Left ventricle myocardium inferior (tissue), 1 donor: Measurements from ENCODE around the gene PLXNA2. TPM values are rescaled to one million over a fixed set of nuclear protein-coding genes. Genes with fewer than 3 reads are reported as not detected.

Experiments
- DNase-seq: peaks from one replicate; pipeline ENCODE4 v3.0.0-alpha.2; 2020
- H3K27ac ChIP-seq: fragments of 200-600 bp; replicated peaks from 2 replicates; pipeline ENCODE4 v1.8.0; 2021
- H3K27me3 ChIP-seq: fragments of 200-600 bp; 2 replicates; pipeline ENCODE4 v1.8.0; 2021; ENCODE audit warnings: low read depth
- H3K36me3 ChIP-seq: fragments of 200-600 bp; 2 replicates; pipeline ENCODE4 v1.8.0; 2021
- H3K4me1 ChIP-seq: fragments of 200-600 bp; 2 replicates; pipeline ENCODE4 v1.8.0; 2021
- H3K4me3 ChIP-seq: fragments of 200-600 bp; 2 replicates; pipeline ENCODE4 v1.8.0; 2021; ENCODE audit warnings: mild to moderate bottlenecking, moderate library complexity
- H3K9me3 ChIP-seq: fragments of 200-600 bp; replicated peaks from 2 replicates; pipeline ENCODE4 v1.8.0; 2021
- intact Hi-C: fragments of 100-400 bp; cut with micrococcal nuclease; formaldehyde crosslinking; loops from one replicate; pipeline ENCODE4 v1.11.0; 2022
- total RNA-seq: library from RNA; stranded (reverse); fragmentation: NEBNext Ultra II Directional; extraction: Animal tissue kit (Norgen Biotek cat#: 25700); gene quantifications from one replicate; pipeline ENCODE4 v1.2.1, GENCODE V29; 2021
- TF ChIP-seq, protein P1 (sequence below): fragments of 200-600 bp; IDR thresholded peaks from 2 replicates; pipeline ENCODE4 v1.8.0; 2021; ENCODE audit warnings: antibody characterized with exemption, mild to moderate bottlenecking, borderline replicate concordance
- donor health status: DM: no; HTN: yes; CAD: no; lungs with severe emphysema.

PLXNA2 gene
- total RNA-seq, 1 donor from 2014 or later, result 29.1 TPM

DNA sequence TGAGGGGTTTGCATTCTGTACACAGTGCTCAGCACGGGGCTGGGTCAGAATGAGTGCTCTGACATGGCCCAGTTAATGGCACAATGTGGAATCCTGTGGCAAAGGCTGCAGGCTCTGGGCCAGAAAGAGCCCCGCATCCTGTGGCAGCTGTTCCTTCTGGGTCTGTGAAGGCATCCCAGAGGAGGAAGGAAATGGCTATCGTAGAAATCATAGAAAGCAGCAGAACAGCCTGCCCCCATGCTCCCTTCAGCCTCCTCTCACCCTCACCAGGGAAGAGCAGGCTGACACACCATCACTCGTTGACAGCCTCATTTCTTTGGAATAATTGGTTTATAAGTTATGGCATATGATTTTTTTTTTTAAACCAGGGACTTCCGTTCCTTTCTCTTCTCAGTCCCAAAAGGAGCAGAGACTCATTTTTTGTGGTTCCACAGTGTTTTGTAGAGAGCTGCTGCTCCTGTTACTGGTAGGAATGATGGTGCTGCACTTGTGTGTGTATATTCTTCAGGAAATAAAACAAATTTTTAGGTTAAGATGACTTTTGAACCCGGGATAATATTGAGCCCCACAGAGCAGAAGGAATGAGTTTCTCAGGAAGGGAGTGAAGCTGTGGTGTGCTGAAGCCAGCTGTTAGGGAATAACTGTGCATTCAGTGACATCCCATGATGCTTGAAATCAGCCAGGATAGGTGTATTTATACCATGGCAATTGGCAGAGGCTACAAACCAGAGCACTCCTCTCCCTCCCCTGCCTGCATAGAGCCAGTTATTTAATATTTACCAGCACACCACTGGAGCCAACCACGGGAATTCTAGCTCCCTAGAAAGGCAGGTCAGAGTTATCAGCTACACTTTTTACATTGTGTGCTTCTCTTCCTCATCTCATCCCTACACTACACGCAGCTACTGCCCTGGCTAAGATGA lies 32.0 kb downstream of the PLXNA2 start:
- DNase-seq, result no peak
- H3K36me3 ChIP-seq, result peaks cover 48% of the 10 kb centered on the region
- H3K9me3 ChIP-seq, result no peaks in the 10 kb centered on the region
- H3K4me1 ChIP-seq, result peaks cover 88% of the 10 kb centered on the region
- intact Hi-C loops, result no loop called here
- H3K4me3 ChIP-seq, result no peak overlapping the region
- H3K27ac ChIP-seq, result peak overlapping the region; percentile 83
- H3K27me3 ChIP-seq, result no peaks in the 10 kb centered on the region
- TF ChIP-seq, protein P1, sequence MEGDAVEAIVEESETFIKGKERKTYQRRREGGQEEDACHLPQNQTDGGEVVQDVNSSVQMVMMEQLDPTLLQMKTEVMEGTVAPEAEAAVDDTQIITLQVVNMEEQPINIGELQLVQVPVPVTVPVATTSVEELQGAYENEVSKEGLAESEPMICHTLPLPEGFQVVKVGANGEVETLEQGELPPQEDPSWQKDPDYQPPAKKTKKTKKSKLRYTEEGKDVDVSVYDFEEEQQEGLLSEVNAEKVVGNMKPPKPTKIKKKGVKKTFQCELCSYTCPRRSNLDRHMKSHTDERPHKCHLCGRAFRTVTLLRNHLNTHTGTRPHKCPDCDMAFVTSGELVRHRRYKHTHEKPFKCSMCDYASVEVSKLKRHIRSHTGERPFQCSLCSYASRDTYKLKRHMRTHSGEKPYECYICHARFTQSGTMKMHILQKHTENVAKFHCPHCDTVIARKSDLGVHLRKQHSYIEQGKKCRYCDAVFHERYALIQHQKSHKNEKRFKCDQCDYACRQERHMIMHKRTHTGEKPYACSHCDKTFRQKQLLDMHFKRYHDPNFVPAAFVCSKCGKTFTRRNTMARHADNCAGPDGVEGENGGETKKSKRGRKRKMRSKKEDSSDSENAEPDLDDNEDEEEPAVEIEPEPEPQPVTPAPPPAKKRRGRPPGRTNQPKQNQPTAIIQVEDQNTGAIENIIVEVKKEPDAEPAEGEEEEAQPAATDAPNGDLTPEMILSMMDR, result no peak

DNA sequence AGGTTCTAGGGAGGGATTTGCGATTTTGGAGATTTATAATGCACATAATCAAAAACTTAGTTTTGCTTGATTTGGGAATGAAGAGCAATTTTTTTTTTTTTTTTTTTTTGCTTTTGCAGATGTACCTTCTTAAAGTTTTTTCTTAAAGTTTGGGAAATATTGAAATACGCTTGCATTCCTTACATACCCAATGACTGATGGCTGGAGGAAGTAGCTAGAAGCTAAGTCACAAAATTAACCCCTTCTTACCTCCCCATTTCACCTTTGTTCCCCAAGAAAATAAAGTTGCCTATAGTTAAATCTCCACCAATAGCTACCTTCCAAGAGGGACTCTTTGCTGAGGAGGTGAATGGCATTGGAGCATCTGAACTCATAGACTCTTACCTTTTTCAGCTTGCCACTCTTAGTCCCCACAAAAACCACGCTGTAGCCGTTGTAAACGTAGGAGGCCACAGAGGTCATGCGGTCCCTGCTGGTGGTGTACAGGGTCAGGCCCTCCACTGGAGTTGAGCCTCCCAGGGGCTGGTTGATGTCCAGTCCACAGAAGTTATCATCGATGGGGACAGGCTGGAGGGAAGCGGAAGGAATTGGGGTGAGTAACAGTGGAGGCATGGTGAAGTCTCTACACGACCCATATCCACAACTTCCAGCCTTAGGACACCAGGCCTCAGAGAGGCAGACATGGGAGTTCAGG lies 34.1 kb downstream of the PLXNA2 start:
- peak overlapping the region; percentile 83 for H3K27ac ChIP-seq
- H3K9me3 ChIP-seq, result no peaks in the 10 kb centered on the region
- H3K4me1 ChIP-seq, result peaks cover 88% of the 10 kb centered on the region
- H3K4me3 ChIP-seq, result no peak overlapping the region
- TF ChIP-seq, protein P1, result no peak
- DNase-seq, result no peak
- intact Hi-C loops, result no loop called here
- H3K36me3 ChIP-seq, result peaks cover 30% of the 10 kb centered on the region
- no peaks in the 10 kb centered on the region for H3K27me3 ChIP-seq

DNA sequence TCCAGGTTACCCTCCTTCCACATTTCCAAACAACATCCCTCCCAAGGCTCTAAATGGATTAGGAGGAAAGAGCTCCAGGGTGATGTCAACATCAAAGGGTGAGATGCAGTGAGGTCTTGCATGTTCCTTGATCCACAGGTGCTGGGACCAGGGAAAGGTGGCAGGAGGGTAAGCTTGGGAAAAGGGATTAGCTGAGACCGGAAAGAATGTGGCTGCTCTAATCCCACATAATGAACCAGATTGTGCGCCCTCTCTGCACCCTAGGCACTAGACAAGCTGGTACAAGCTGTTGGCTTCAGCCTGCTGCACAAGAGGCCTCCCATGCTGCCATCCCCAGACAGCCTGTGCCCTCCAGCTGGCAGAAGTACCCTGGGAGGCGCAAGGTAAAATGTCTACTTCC lies 34.9 kb downstream of the PLXNA2 start:
- H3K36me3 ChIP-seq, result peaks cover 24% of the 10 kb centered on the region
- TF ChIP-seq, protein P1, result no peak
- H3K9me3 ChIP-seq, result no peaks in the 10 kb centered on the region
- intact Hi-C loops, result no loop called here
- peaks cover 88% of the 10 kb centered on the region for H3K4me1 ChIP-seq
- peak overlapping the region; percentile 83 for H3K27ac ChIP-seq
- DNase-seq, result no peak
- H3K4me3 ChIP-seq, result no peak overlapping the region
- no peaks in the 10 kb centered on the region for H3K27me3 ChIP-seq

DNA sequence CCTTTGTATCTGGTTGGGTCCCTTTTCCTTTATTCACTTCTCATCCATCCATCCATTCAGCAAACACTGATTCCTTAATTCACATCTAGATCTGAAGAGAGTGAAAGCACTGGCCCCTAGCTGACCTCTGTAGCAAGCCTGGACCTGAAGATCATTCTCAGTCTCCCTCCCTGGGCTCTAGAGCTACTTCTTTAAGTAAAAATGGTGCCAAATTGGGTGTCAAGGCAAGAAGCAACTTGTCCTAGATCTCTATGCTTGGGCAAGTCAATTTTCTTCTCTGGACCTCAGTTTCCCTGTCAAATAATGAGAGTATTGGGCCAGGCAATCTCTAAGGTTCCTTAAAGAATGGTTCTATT lies 36.1 kb downstream of the PLXNA2 start:
- peaks cover 88% of the 10 kb centered on the region for H3K4me1 ChIP-seq
- intact Hi-C loops, result no loop called here

DNA sequence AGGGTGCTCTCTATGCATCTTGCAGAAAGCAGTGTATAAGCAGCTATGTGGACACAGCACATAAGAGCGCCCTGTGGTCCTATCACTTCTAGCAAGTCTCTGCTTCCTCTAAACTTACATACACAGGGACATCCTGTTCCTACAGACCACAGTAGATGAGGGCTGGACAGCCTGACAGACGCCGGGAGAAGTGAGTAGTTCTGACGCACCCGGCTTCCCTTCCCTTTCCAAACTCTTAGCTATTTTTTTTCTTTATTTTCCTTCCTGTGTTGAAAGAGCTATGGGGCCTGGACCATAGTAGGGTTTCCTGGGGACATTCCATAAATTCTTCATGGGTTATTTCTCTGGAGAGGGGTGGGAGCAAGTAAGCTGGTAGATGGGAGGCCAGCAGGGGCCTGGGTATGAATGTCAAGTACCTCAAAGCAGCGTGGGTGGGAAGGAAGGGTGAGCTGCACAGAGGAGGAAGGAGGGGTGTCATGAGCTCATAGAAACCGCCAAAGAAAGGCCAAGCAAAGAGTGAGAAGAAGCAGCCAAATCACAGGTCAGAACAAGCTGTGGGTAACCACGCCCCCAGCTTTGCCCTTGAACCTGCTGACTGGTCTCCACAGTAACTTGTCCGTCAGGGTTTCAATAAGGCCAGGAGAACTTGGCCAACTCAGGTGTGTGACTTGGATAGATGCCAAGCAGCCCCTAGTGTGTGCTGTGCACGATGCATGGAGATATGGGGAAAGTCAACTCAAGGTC lies 36.6 kb downstream of the PLXNA2 start:
- peak; percentile 53 for DNase-seq
- intact Hi-C loops, result no loop called here
- H3K27me3 ChIP-seq, result no peaks in the 10 kb centered on the region
- peaks cover 23% of the 10 kb centered on the region for H3K36me3 ChIP-seq
- TF ChIP-seq, protein P1, result no peak
- H3K4me3 ChIP-seq, result no peak overlapping the region
- peak overlapping the region; percentile 83 for H3K27ac ChIP-seq
- H3K4me1 ChIP-seq, result peaks cover 88% of the 10 kb centered on the region
- H3K9me3 ChIP-seq, result no peaks in the 10 kb centered on the region

More for the DNA sequence above, 36.1 kb downstream of the PLXNA2 start:
- Histone ChIP-seq H3K27me3 (no peaks in the 10 kb centered on the region), H3K36me3 (peaks cover 23% of the 10 kb centered on the region), H3K9me3 (no peaks in the 10 kb centered on the region), H3K27ac (peak overlapping the region; percentile 83), H3K4me3 (no peak overlapping the region)
- TF ChIP-seq, protein P1, result no peak
- no peak for DNase-seq
